Sciatic nerve (tissue), 2 donors: Measurements from ENCODE around the gene RARG. TPM values are rescaled to one million over a fixed set of nuclear protein-coding genes. Genes with fewer than 3 reads are reported as not detected.

Experiments
- ATAC-seq: fragments of 200-7000 bp; cut with Tn5 transposase; one replicate; pipeline ENCODE4 v1.9.1; 2020; ENCODE audit warnings: mild to moderate bottlenecking, moderate library complexity
- DNase-seq: peaks from one replicate; pipeline ENCODE4 v3.0.0-alpha.2; 2020; ENCODE audit warnings: low spot score
- intact Hi-C: fragments of 100-400 bp; cut with DNase I; formaldehyde crosslinking; loops from one replicate; pipeline ENCODE4 v1.14.2; 2022
- total RNA-seq: library from RNA; stranded (reverse); fragmentation: NEBNext Ultra II Directional; extraction: Animal tissue kit (Norgen Biotek cat#: 25700); gene quantifications from one replicate; pipeline ENCODE4 v1.2.1, GENCODE V29; 2021
- donor health status: DM: no; HTN: no; CAD: no.
- donor health status: DM: no; HTN: no; CAD: no.

The RARG gene
- total RNA-seq, 1 donor from 2014 or later: 56.3 TPM

DNA sequence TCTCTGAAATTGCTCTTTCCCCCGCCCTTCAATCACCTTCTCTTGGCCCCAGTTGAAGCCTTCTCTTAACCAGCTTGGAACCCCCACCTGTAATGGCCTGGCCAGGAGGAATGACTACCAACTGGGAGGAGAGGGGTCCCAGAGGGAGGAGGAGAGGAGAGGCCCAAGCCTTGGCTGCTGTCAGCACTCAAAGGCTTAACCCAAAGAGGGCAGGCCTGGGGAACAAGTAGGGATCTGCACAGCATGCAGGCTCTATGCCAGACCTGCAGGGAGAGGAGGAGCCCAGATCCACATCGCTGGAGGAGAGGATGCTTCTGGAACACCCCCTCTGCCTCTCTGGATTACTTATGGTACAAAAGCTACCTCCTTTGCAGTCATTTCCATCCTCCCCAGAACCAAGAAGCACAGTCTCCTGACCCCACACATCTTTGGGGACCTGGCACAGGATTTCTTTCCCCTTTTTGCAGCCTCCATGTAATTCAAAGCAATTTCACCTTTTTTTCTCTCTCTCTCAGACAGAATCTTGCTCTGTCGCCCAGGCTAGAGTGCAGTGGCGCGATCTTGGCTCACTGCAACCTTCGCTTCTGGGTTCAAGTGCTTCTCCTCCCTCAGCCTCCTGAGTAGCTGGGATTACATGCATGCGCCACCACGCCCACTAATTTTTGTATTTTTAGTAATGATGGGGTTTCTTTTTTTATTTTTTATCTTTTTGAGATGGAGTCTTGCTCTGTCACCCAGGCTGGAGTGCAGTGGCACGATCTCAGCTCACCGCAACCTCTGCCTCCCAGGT is 6.2 kb downstream of the RARG start:
- DNase-seq (no peak), ATAC-seq (no peak)
- intact Hi-C loops: no loop called here

GRCh38 chr12:53224897-53225634 is 6.9 kb downstream of the RARG start:
- intact Hi-C loops: no loop called here
- ATAC-seq (no peak), DNase-seq (no peak)

DNA sequence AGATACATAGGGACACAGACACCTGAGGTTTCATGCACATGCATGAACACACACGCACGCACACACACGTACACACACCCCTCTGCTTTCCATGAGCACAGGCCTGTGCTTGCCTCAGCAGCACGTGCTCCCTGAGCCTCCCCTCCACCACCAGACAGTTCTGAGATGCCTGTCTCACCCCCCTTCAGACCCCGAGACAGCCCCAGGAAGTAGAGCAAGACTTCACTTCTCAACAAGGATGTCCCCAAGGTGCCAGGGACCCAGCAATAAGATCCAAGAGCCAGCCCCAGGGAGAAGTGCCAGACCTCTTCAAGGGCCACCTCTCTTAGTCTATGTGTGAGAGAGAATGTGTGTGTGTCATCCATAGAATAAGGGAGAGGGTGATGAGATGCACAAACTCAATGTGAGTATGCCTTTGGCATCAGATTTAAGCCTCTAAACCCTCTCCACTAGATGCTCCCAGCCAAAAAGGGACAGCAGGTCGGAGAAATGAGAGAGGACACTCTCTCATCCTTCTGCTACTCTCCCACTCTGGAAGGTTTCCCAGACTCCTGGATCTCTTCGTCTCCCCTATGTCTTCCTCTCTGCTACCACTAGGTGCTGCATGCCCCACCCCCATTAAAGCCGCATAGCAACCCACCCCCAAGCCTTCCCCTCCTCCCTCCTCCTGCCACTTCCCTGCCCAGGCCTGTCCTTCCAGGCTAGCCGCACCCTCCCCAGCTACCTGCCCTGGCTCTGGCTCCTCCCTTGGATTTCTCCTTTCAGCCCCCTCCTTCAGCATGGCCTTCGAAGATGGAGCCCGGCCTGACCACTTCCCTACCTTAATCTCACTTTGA is 7.7 kb downstream of the RARG start:
- intact Hi-C loops: no loop called here
- no peak for DNase-seq
- no peak for ATAC-seq

DNA sequence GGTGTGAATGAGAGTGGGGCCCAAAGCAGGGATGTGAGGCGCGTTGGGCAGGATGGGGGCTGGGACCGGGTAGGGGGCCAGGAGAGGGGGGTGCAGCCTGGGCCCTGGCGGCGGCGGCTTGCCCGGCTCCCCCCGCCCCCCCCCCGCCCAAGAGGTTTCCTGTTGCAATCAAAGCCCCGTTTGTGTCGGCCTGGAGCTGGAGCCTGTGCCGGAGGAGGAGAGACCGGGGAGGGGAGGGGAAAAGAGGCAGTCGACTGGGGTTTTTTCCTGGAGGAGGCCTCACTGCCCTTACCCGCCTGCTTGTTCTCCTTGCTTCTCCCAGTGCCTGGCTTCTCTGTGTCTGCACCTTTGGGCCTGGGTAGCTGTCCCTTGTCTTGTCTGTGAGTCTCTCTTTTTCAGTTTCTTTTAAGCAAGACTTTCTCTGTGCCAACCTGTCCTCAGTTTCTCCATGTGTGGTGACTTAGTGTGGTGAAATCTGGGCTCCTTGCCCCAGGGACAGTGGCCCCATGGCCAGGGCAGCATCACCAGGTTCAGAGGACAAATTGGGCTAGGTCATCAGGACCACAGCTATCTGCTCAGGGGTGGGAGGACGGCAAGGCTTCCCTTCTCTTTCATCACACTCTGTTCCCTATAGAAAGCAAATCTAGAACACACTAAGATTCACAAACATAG is 8.5 kb downstream of the RARG start:
- intact Hi-C loops: no loop called here
- peak; percentile 4 for ATAC-seq
- peak; percentile 82 for DNase-seq

DNA sequence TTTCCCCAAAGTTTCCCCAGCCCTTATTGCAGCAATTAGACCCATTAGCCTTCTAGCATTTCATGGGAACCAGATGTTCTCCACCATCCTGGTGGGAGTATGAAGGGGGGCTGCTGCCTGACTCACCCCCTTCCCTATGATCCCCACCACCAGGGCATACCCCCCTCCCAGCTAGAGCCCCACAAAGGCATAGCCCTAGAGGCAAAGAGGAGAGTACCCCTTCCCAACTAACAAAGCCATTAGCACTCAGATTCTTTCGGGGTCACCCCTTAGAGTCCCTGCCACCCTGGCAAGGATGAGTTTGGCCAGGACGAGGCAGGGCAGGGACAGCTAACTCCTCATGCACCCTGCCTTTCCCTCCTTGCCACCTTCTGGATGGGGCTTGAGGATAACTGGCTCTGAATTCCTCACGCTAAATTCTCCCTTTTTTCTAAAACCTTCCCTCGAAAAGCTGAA is 9.2 kb downstream of the RARG start:
- intact Hi-C loops: no loop called here
- ATAC-seq: no peak
- DNase-seq: no peak

DNA sequence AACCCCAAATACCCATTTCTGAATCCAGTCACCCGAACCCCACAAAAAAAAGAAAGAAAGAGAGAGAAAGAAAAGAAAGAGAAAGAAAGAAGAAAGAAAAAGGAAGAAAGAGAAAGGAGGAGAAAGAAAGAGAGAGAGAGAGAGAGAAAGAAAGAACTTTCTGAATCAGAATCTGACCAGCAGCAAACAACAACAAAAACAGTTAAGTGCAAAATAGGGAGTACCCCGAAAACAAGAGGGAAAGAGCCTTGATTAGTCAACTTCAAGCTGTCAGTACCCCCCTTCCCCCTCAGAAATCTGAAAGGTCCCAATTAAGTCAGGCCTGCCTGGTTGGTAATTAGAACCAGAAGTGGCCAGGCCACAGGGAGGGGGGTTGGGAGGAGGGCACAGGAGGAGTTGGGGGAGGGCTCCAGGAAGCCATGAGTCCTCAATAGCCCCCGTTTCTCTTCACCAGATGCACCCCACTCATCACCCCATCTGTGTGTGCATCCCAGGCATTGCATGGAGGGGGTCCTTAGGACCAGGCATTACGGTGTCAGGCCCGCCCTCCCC is 9.8 kb downstream of the RARG start:
- DNase-seq: no peak
- intact Hi-C loops: no loop called here
- no peak for ATAC-seq

DNA sequence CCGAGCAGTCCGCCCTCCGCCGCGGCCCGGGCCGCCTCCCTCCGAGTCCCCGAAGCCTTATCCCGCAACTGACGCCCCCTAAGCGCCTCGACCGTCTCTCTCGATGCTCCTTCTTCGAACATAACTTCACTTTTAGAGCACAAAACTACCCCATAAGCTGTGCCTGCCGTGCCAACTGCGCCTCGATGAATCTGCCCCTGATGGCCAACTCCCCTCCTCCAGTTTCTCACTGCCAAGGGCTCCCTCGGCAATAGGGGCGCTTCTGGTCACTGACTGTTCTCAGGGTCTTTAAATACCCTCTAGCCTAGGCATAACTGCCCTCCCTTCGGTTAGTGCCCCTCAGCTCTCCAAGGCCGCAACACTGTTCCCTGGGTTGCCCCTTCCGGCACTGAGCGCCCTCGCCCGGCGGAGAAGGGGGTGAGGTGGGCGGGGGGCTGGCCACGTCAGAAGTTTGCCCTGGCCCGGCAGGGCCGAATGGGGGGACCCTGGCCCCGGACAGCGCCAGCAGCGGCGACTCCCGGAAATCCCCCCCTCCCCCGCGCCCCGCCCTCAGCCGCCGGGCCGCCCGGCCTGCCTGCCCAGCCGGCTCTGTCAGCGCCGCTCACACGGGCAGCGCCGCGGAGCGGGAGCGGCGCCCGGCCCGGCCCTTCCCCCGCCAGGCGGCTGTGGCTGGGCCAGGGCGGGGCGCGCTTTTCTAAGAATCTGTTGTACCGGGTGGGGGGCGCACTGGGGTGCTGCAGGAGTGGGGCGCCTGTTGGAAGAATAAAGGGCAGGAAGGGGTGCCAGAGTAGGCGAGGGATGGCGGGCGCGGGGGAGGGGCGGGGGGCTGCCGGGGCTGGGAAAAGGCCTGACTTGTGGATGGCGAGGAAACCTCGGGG is 10.6 kb downstream of the RARG start:
- DNase-seq (peak; percentile 88), ATAC-seq (peak; percentile 51)
- intact Hi-C loops: no loop called here

- intact Hi-C loops: no loop called here
- DNase-seq (peak; percentile 96), ATAC-seq (peak; percentile 87)
These were observed 11.3 kb downstream of the RARG start for GRCh38 chr12:53220694-53221202.

DNA sequence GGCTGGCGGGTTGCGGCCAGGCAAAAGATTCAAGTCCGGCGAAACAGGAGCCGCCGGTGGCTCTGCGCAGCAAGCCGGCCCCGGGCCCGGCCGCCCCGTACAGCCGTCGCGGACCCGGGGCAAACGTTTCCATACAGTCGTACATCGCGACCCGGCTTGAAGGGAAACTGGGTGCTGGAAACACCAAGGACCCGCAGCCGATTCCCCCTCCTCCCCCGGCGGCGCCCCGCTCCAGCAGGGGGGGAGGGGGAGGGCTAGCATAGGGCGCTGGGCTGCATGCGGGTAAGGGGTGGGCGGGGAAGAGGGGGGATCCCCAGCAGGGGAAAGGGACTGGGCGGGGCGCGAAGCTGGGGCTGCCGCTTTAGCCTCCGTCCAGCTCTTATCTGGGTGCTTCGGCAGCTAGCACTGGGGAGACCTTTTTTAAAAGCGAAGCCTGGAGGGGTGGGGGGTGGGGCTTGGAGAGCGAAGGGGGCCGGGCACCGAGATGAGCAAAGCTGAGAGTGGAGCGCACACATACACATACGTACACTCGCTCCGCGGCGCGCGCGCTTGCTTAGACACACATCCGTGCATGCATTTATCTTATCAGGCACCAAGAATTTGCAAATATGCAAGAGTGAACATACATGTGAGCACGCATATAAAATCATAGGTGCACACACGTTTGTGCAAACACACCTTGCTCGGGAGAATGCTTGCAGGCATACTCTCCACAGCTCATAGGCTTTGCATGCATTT is 11.9 kb downstream of the RARG start:
- ATAC-seq: peak; percentile 43
- intact Hi-C loops: no loop called here
- peak; percentile 83 for DNase-seq

- no peak for DNase-seq
- no peak for ATAC-seq
- intact Hi-C loops: no loop called here
These were observed 12.6 kb downstream of the RARG start for GRCh38 chr12:53219292-53219955.

DNA sequence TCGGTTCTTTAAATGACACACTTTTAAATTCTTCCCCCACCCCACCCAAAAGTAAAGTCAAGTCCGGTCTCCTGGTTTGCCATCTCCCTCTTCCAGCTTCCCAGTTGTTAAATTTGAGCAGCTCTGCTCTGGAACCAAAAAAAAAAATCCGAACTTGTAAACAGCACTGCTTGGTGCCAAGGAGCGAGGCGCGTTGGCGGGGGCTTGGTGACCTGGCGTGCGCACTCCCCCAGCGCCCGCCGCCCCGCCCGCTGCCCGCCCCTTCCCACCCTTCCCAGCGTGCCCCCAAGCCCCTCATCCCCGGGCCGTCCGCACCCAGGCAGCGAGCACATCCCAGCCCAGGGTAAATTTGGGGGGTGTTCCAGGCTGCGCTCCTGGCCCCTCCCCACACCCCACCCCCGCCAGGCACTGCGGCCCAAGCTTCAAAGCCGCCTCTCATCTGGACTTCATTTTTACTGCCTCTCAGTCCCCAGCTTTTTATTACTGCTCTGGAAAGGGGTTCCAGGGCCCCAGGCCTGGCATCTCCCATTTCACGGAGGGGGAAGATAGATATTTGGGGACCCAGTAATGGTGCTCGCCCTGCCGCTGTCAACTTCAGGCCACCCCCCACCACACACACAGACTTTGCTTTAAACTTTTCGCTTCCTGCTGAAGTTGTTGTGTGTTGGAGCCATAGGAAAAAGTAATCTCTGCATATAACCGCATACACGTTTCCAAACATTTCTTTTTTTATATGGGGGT is 13.3 kb downstream of the RARG start:
- intact Hi-C loops: no loop called here
- ATAC-seq: peak; percentile 36
- DNase-seq: peak; percentile 76

GRCh38 chr12:53217931-53218307 is 14.1 kb downstream of the RARG start:
- intact Hi-C loops: no loop called here
- ATAC-seq (no peak), DNase-seq (no peak)

DNA sequence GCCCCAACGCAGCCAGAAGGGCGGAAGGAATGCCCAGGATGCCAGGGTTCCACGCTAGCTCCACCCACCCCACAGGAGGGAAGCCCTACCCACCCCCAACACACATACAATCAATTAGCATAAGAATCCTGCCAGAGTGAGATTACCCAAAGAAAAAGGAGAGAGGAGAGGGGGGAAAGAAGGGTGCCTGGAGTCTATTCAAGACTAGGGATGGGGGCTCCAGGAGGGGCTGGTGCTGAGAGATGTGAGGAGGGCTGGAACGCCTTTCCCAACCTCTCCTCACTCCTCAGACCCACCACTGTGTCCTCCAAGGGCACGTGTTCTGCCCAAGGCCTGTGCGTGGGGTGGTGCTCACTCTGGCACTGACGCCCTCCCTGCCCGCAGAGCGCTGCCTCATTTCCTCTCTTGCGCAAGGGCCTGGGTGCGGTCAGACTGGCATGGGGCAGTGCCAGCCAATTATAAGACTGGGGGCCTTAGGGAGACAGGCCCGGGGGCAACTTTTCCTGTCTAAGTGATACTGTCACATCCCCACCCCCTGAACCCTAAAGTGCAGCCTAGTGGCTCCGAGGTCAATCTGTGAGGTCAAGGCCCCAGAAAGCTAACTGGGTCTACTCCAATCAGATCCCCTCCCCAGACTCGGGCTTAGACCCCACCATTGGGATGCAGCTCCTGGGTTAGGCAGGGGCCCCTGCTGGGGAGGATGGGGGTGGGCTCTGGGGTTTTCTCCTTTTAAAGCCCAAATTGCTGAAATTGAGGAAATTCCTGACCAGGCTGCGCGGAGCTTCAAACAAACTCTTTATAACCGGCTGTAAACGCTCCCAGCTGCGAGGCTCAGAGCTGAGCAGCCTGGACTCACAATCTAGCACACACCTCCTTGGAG is 14.7 kb downstream of the RARG start:
- DNase-seq (peak; percentile 71), ATAC-seq (no peak)
- intact Hi-C loops: no loop called here

- ATAC-seq (no peak), DNase-seq (no peak)
- intact Hi-C loops: no loop called here
These were observed 16.5 kb downstream of the RARG start for GRCh38 chr12:53215497-53215896.
